PC-9 (cell line): ENCODE data around the gene MAP3K4. TPM values are rescaled to one million over a fixed set of nuclear protein-coding genes. Genes with fewer than 3 reads are reported as not detected.

Source experiments
- BruUV-seq: library from RNA; stranded (reverse); fragments of 400-500 nt; replicated peaks from 2 replicates; lab custom pipeline; 2021; lab: Mats Ljungman, UMichigan
- CTCF ChIA-PET: fragments of 300-600 bp; sonication (Branson Sonifier 250); formaldehyde crosslinking; loops from one replicate; lab custom pipeline; 2022; ENCODE audit warnings: antibody characterized with exemption; lab: Charles Lee
- POLR2A ChIA-PET: fragments of 300-600 bp; sonication (Branson Sonifier 250); formaldehyde crosslinking; loops from one replicate; lab custom pipeline; 2022; ENCODE audit warnings: antibody characterized with exemption; ENCODE audit not compliant: unreplicated experiment; lab: Charles Lee
- DNase-seq, 2 experiments: peaks; one replicate each; pipeline versions ENCODE4 v3.0.0 to v3.0.0-alpha.2; 2015 to 2022; ENCODE audit warnings: mixed read lengths in 1 of 2
- H2AFZ ChIP-seq: fragments of 200-600 bp; sonication (generic); 2 replicates; pipeline ENCODE4 v1.8.1; 2017; ENCODE audit warnings: antibody characterized with exemption
- H3F3A ChIP-seq: fragments of 200-600 bp; sonication (generic); 2 replicates; pipeline ENCODE4 v1.8.1; 2017; ENCODE audit warnings: antibody characterized with exemption, mild to moderate bottlenecking, low read depth; ENCODE audit not compliant: insufficient read depth
- H3K27ac ChIP-seq: fragments of 200-600 bp; sonication (generic); 2 replicates; pipeline ENCODE4 v1.6.1; 2016; ENCODE audit warnings: mixed run types
- H3K27me3 ChIP-seq: fragments of 200-600 bp; sonication (generic); 2 replicates; pipeline ENCODE4 v1.6.1; 2016; ENCODE audit warnings: low read depth, mixed run types; ENCODE audit not compliant: insufficient read depth
- H3K36me3 ChIP-seq: fragments of 200-600 bp; sonication (generic); 2 replicates; pipeline ENCODE4 v1.6.1; 2016; ENCODE audit warnings: low read depth, mixed run types
- H3K4me1 ChIP-seq: fragments of 200-600 bp; sonication (generic); replicated peaks from 2 replicates; pipeline ENCODE4 v1.6.1; 2016; ENCODE audit warnings: mixed run types; ENCODE audit not compliant: insufficient read depth
- H3K4me2 ChIP-seq: fragments of 200-600 bp; sonication (generic); 2 replicates; pipeline ENCODE4 v1.6.1; 2017; ENCODE audit warnings: mixed run types
- H3K4me3 ChIP-seq: fragments of 200-600 bp; sonication (generic); 2 replicates; pipeline ENCODE4 v1.6.1; 2016; ENCODE audit warnings: mixed run types
- H3K79me2 ChIP-seq: fragments of 200-600 bp; sonication (generic); 2 replicates; pipeline ENCODE4 v1.6.1; 2017; ENCODE audit warnings: low read depth, mixed run types
- H3K9me2 ChIP-seq: fragments of 200-600 bp; sonication (generic); 2 replicates; pipeline ENCODE4 v1.8.1; 2017; ENCODE audit warnings: mild to moderate bottlenecking; ENCODE audit not compliant: insufficient read depth
- H3K9me3 ChIP-seq: fragments of 200-600 bp; sonication (generic); 2 replicates; pipeline ENCODE4 v1.8.1; 2016; ENCODE audit warnings: low read depth; ENCODE audit not compliant: insufficient read depth
- H4K20me1 ChIP-seq: fragments of 200-600 bp; sonication (generic); 2 replicates; pipeline ENCODE4 v1.8.1; 2017; ENCODE audit not compliant: insufficient read depth
- CTCF ChIP-seq: fragments of 200-600 bp; sonication (generic); conservative IDR thresholded peaks from 2 replicates; pipeline ENCODE4 v1.6.1; 2017; ENCODE audit warnings: mixed run types, antibody characterized with exemption, mild to moderate bottlenecking, moderate library complexity
- EZH2 ChIP-seq: fragments of 200-600 bp; sonication (generic); IDR thresholded peaks from 2 replicates; pipeline ENCODE4 v1.8.0; 2017; ENCODE audit warnings: antibody characterized with exemption, low read depth
- intact Hi-C: fragments of 100-400 bp; cut with micrococcal nuclease; formaldehyde crosslinking; loops from one replicate; pipeline ENCODE4 v1.10.0; 2022; ENCODE audit not compliant: unreplicated experiment
- total RNA-seq: library from RNA; stranded (reverse); gene quantifications from 2 replicates; pipeline ENCODE4 v1.2.3, GENCODE V29; 2021

MAP3K4 gene
- total RNA-seq, 1 experiment from 2014 or later = 13.0 TPM

DNA sequence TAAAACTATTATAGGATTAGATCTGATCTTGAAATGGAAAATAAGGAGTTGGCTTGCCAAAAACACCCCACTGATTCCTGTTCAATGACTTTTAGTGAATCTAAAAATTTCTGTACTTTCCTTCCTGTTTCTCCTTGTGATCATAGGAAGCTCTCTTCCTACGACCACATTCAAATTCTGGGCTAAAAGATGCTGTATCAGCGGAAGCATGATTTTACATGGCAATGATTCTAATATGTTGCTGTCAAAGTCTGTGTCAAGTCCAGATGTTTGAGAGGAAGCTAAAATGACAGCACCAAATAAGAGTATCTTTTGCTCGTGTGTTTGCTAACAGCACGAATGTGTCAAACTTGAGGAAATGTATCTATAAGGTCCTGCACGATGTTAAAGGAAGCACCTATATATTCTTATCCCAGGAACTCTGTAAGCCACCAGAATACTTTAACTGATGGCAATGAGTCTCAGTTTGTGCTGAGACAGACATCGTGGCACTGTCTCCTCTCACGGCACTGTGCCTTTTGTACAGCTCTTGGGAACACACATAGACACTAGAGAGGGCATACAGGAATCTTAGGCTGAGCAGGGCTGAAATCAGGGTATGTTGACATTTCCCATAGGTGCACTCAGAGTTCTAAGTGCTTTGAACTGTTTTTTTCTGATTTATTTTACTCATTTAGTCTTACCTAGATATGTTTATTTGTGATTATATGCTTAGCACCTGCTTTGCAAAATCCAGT lies 24.9 kb upstream of the MAP3K4 start:
- Histone ChIP-seq H4K20me1 (no peaks in the 10 kb centered on the region), H3K9me3 (no peaks in the 10 kb centered on the region), H3K79me2 (no peaks in the 10 kb centered on the region), H2AFZ (no peak overlapping the region), H3K4me2 (no peak overlapping the region), H3K9me2 (no peaks in the 10 kb centered on the region), H3K4me1 (no peaks in the 10 kb centered on the region), H3F3A (no peaks in the 10 kb centered on the region), H3K4me3 (no peak overlapping the region), H3K27me3 (peaks cover 41% of the 10 kb centered on the region), H3K36me3 (no peaks in the 10 kb centered on the region), H3K27ac (no peak overlapping the region)
- POLR2A ChIA-PET = no interaction called here
- CTCF ChIA-PET = no interaction called here
- intact Hi-C loops = no loop called here
- DNase-seq = no peak
- TF ChIP-seq CTCF (no peak), EZH2 (no peak)
- BruUV-seq = no TSS peak

- Histone ChIP-seq H3K36me3 (no peaks in the 10 kb centered on the region), H3K9me3 (no peaks in the 10 kb centered on the region), H3K27me3 (peaks cover 38% of the 10 kb centered on the region), H3K9me2 (no peaks in the 10 kb centered on the region), H3K4me3 (no peak overlapping the region), H3K4me2 (no peak overlapping the region), H3K79me2 (no peaks in the 10 kb centered on the region), H3K4me1 (no peaks in the 10 kb centered on the region), H4K20me1 (no peaks in the 10 kb centered on the region), H3F3A (no peaks in the 10 kb centered on the region), H2AFZ (no peak overlapping the region), H3K27ac (no peak overlapping the region)
- intact Hi-C loops = no loop called here
- ChIA-PET POLR2A (no interaction called here), CTCF (no interaction called here)
- DNase-seq = no peak
- BruUV-seq = no TSS peak
- TF ChIP-seq EZH2 = no peak
- no peak for TF ChIP-seq CTCF
Observed at GRCh38 chr6:160967351-160967750, 24.2 kb upstream of the MAP3K4 start.

DNA sequence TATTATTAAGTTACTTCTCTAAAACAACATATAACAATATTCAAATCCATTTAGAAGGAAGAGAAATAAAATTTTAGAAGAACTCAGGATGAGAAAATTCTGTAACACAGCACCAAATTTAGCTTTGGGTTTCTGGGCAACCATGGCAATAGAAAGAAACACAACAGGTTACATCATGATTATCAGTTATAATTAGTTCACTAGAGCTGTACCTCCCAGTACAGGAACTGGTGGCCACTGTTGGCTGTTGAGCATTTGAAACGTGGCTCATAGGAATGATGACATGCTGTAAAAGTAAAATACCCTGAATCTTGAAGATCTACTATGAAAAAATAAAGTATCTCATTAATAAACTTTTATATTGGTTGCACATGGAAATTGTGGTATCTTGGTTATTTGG lies 23.7 kb upstream of the MAP3K4 start:
- Histone ChIP-seq H3K4me2 (no peak overlapping the region), H3K4me3 (no peak overlapping the region), H3K27ac (no peak overlapping the region), H3F3A (no peaks in the 10 kb centered on the region), H3K79me2 (no peaks in the 10 kb centered on the region), H3K9me3 (no peaks in the 10 kb centered on the region), H3K9me2 (no peaks in the 10 kb centered on the region), H3K36me3 (no peaks in the 10 kb centered on the region), H4K20me1 (no peaks in the 10 kb centered on the region), H3K4me1 (no peaks in the 10 kb centered on the region), H2AFZ (no peak overlapping the region), H3K27me3 (peaks cover 33% of the 10 kb centered on the region)
- no TSS peak for BruUV-seq
- ChIA-PET CTCF (no interaction called here), POLR2A (no interaction called here)
- intact Hi-C loops = no loop called here
- DNase-seq = no peak
- TF ChIP-seq EZH2 (no peak), CTCF (no peak)
